Measurements from ENCODE around the gene PITX3.

- TF ChIP-seq EZH2 (IDR thresholded peaks at IDR 0.05; ENCODE audit: insufficient read depth, poor library complexity, severe bottlenecking) (no peak), EZH2phosphoT487 (IDR thresholded peaks at IDR 0.05; ENCODE audit: insufficient read depth, low read depth) (no peak)
Measured at GRCh38 chr10:102227050-102227449, 14.3 kb downstream of the PITX3 start.

Data from GM23248 (cell line).